Jurkat, Clone E6-1 (cell line): ENCODE data around the gene COBL.
A peak's percentile ranks its signal among the peaks of the same experiment; 100 is the strongest.

Experiments
- DNase-seq: peaks from one replicate; pipeline ENCODE4 v3.0.0-alpha.2; 2011; ENCODE audit warnings: low read depth, low spot score
- H3K4me3 ChIP-seq: 2 replicates; pipeline ENCODE4 v1.5.1; 2011; ENCODE audit warnings: mild to moderate bottlenecking, low read length, control low read depth, moderate library complexity

The COBL gene

GRCh38 chr7:51080216-51080615 lies 236.4 kb downstream of the COBL start:
- DNase-seq = no peak
- H3K4me3 ChIP-seq = no peak overlapping the region

- no peak overlapping the region for H3K4me3 ChIP-seq
- DNase-seq = peak; percentile 32
Measured at GRCh38 chr7:51079494-51079893, 237.1 kb downstream of the COBL start.

- H3K4me3 ChIP-seq = no peak overlapping the region
- no peak for DNase-seq
Measured at GRCh38 chr7:51078653-51079052, 238.0 kb downstream of the COBL start.

- no peak for DNase-seq
- no peak overlapping the region for H3K4me3 ChIP-seq
Measured at GRCh38 chr7:51077987-51078370, 238.6 kb downstream of the COBL start.

- DNase-seq = no peak
- no peak overlapping the region for H3K4me3 ChIP-seq
Measured at GRCh38 chr7:51077316-51077986, 239.2 kb downstream of the COBL start.

- peak; percentile 15 for DNase-seq
Measured at GRCh38 chr7:51075681-51076580, 240.7 kb downstream of the COBL start.

GRCh38 chr7:51073171-51073570 lies 243.4 kb downstream of the COBL start:
- H3K4me3 ChIP-seq = no peak overlapping the region
- DNase-seq = no peak

More at GRCh38 chr7:51075681-51076580, 240.7 kb downstream of the COBL start:
- H3K4me3 ChIP-seq = no peak overlapping the region

GRCh38 chr7:51072281-51072680 lies 244.3 kb downstream of the COBL start:
- DNase-seq = no peak
- no peak overlapping the region for H3K4me3 ChIP-seq

GRCh38 chr7:51071427-51071826 lies 245.2 kb downstream of the COBL start:
- no peak overlapping the region for H3K4me3 ChIP-seq
- no peak for DNase-seq

GRCh38 chr7:51070151-51070550 lies 246.5 kb downstream of the COBL start:
- no peak for DNase-seq
- H3K4me3 ChIP-seq = no peak overlapping the region

- peak; percentile 34 for DNase-seq
- H3K4me3 ChIP-seq = no peak overlapping the region
Measured at GRCh38 chr7:51069411-51070083, 247.1 kb downstream of the COBL start.

- DNase-seq = no peak
Measured at GRCh38 chr7:51068401-51068800, 248.2 kb downstream of the COBL start.

GRCh38 chr7:51067757-51068156 lies 248.9 kb downstream of the COBL start:
- DNase-seq = peak; percentile 62
- no peak overlapping the region for H3K4me3 ChIP-seq

More at GRCh38 chr7:51068401-51068800, 248.2 kb downstream of the COBL start:
- no peak overlapping the region for H3K4me3 ChIP-seq

GRCh38 chr7:51067258-51067657 lies 249.4 kb downstream of the COBL start:
- DNase-seq = no peak
- no peak overlapping the region for H3K4me3 ChIP-seq

- DNase-seq = no peak
- H3K4me3 ChIP-seq = no peak overlapping the region
Measured at GRCh38 chr7:51066405-51066882, 250.2 kb downstream of the COBL start.

- H3K4me3 ChIP-seq = no peak overlapping the region
- no peak for DNase-seq
Measured at GRCh38 chr7:51065766-51066165, 250.8 kb downstream of the COBL start.

- no peak for DNase-seq
- no peak overlapping the region for H3K4me3 ChIP-seq
Measured at GRCh38 chr7:51064688-51065087, 251.9 kb downstream of the COBL start.

- H3K4me3 ChIP-seq = no peak overlapping the region
- no peak for DNase-seq
Measured at GRCh38 chr7:51062222-51062987, 254.2 kb downstream of the COBL start.

GRCh38 chr7:51060536-51060935 lies 256.1 kb downstream of the COBL start:
- H3K4me3 ChIP-seq = no peak overlapping the region
- no peak for DNase-seq
